Hematopoietic multipotent progenitor cell treated with erythropoietin and hydrocortisone succinate and interleukin-3 and kit ligand, for 4 days (in vitro differentiated cells): Measurements from ENCODE around the gene HOXD8.

Experiments used
- DNase-seq: peaks from one replicate; pipeline ENCODE4 v3.0.0-alpha.2; 2015

Gene HOXD8

DNA sequence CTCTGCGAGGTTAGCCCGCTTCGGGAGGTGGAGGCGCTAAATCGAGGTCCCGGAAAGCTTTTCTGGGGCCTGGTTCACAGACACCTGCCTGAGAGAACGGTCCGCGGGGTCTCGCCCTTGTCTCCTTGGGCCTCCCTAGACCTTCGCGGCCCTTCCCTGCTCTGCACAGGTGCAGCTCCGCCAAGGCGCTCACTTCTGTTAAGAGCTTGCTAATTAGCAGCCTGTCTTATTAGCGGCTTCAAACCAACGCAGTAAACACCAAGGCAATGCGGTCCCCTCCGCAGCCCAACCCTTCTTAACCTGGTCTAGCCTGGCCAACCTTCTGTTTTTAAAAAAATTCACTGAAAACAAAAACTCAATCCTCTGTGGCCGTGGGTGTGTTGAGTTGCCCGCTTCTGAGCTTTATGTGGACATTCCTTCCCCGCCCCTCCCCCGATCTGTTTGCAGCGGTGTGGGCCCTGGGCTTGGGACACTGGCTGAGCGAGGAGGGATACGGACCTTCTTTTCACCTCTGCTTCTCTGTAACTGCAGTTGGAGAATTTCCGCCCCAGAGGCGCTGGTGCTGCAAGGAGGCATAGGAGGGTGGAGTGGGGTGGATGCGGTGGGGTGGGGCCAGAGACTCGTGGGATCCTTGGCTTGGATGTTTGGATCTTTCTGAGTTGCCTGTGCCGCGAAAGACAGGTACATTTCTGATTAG, 18.4 kb downstream of the HOXD8 start:
- no peak for DNase-seq

DNA sequence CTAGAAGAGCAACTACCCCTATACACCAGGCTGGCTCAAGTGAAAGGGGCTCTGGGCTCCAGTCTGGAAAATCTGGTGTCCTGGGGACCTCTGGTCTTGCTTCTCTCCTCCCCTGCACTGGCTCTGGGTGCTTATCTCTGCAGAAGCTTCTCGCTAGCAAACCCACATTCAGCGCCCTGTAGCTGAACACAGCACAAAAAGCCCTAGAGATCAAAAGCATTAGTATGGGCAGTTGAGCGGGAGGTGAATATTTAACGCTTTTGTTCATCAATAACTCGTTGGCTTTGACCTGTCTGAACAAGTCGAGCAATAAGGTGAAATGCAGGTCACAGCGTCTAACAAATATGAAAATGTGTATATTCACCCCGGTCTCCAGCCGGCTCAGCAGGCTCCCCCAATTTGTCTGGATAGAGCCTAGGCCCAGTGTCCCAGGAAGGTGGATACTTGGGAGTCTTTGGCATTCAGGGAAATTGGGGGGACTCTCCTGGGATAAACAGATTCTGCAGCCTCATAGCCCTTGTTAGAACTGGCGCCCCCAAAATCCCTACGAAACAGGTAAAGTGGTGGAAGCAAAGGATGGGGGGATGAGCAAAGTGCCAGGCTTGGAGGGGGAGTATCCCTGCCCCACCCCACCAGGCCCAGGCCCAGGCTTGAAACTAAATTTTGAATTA, 19.4 kb downstream of the HOXD8 start:
- DNase-seq: no peak

DNA sequence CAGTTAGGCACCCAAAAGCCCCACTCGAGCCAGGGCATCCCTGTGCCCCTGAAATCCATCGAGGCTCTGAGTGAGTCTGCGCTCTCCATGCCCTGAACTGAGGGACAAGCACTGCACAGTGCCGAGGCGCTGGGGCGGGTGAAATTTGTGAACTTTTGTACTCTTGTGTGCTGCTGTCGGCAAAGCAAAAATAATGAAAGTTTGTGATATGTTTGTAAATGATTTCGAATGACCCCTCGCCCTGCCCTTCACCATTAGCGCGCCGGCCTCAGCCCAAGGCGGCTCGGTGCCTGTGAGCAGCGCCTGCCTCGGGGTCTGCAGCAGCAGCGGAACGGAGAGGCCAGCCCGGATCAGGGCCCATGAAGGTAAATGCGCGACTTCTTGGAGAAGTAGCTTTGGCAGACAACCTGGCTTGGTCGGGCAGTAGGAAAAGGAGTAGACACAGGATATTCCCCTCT, 20.0 kb downstream of the HOXD8 start:
- no peak for DNase-seq

DNA sequence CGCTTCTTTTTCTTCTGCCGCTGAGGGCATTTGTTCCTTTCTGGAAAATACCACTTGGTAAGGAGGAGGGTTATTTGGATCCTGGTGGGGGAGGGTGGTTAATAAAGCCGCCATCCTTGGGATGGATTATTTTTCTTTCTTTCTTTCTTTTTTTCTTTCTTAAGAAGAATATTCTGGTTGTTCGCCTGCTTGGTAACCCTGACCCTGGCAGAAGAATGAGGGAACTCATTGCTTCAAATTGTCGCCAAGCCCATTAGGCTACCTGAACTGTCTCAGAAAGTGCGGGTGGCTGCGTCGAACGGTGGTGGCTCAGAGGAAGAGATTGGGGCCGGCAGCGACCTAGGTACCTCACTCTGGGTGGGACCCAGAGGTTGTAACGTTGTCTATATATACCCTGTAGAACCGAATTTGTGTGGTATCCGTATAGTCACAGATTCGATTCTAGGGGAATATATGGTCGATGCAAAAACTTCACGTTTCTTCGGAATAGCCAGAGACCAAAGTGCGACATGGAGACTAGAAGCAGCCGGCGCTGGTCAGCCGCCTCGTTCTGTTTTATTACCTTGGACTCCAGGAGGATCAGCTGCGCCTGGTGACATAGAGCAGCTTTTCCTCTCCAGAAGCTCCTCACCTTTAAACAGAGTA, 20.6 kb downstream of the HOXD8 start:
- no peak for DNase-seq

DNA sequence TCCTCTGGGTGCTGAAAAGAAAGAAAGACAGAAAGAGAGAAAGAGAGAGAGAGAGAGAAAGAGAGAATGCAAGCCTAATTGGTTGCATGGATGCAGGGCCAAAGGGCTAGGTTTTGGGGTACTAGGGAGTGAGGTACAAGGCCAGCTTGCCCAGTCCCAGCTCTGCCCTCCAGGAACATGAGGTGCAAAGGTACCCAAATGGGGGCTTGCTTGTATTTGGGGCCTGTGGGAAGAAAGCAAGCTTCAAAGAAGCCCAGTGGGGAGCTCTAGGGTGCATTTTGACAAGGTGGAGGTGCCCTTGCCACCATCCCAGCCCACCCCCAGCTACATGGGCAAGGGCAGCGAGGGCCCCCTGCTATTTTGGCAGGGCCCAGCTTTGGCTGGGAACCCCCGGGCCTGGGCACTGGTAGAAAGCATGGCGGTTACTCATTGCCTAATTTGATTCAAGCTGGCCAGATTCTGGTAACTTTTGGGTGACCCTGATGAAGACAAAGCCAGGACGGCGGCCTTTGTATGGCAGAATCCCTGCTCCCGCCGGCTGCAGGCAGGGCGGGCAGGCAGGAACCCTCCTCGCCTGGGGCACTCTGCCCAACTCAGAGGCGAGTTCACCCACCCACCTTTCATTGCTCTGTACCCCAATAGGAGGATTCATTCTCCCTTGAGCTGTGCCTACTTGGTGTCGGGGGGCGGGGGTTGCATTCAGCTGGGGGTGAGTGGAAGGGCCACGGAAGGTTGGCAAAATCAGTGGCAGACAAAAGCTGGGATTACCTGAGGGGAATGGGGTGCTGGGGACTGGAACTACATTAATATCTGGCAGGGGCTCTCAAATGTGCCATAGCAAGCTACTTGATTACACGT, 21.3 kb downstream of the HOXD8 start:
- no peak for DNase-seq

DNA sequence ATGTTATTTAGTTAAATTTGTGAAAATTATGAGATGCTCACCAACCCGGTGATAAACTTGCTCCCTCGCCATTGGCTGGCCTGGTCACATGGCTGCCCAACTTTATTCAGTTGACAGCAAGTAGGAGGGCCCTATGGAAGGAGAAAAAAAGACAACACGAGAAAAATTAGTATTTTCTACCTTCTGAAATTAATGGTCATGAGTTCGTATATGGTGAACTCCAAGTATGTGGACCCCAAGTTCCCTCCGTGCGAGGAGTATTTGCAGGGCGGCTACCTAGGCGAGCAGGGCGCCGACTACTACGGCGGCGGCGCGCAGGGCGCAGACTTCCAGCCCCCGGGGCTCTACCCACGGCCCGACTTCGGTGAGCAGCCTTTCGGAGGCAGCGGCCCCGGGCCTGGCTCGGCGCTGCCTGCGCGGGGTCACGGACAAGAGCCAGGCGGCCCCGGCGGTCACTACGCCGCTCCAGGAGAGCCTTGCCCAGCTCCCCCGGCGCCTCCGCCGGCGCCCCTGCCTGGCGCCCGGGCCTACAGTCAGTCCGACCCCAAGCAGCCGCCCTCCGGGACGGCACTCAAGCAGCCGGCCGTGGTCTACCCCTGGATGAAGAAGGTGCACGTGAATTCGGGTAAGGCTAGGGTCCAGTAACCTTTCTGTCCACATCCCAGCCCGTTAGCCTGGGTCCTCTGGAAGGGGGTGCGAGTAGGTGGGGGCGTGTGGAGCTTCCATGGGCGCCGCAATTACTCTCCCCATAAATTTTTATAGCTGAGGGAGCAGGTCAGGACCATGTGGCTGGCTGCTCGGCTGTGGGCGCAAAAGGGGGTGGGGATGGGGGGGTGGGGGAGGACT, 22.2 kb downstream of the HOXD8 start, which contains the start of gene HOXD4:
Gene HOXD4 (plus strand): TSS at position 109 of the 846 bp plus-strand sequence. CDS start 84 bp downstream, at position 193.
- DNase-seq: no peak

DNA sequence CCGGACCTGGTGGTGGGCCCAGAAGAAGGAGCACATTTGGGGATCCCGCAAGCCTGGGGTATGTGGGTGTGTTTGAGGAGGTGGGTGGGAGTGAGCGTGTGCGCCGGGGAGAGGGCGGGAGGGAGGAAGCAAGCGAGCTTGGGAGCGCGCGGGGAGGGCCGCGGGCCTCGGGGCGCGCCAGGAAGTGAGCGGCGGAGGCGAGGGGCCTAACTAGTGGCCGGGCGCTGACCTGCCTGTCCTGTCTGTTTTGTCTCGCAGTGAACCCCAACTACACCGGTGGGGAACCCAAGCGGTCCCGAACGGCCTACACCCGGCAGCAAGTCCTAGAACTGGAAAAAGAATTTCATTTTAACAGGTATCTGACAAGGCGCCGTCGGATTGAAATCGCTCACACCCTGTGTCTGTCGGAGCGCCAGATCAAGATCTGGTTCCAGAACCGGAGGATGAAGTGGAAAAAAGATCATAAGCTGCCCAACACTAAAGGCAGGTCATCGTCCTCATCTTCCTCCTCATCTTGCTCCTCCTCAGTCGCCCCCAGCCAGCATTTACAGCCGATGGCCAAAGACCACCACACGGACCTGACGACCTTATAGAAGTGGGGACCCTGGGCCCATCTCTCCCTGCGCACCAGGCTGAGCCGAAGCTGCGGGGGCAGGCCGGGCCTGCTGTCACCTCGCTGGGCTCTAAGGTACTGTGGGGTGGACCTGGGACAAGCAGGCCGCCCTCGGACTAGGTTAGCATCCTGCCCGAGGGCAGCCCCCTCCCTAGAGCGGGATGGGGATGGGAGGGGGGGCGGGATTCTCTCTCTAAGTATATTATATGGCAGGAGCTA, 23.1 kb downstream of the HOXD8 start:
- DNase-seq: no peak

DNA sequence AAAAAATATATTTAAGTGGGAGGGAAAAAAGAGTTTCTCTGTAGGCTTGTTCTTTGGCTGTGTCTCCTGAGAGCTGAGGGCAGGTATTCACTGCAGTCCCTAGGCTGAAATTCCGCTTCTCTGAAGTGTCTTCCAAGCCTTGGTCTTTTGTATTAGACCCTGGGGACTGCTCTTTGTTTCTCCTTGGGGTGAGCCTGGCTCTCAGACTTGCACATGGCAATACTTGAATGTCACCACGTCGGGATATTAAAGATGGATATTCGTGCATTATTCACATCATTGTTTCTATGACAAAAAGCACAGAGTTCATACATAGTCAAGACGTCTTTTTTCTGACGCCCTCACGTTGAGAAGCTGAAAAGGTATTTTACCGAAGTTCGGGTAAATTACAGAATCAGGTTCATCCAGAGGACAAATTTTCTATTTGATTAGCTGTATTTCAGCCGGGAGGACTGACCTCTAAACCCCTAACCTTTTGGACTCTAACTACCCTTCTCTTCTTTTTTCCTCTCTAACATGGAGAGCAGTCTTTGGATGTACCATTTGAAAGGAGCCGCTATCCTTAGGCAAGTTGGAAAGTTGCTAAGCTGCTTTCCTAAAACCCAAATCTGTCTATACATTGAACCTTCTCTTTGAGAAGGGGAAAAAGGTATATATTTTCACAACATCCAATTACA, 25.2 kb downstream of the HOXD8 start:
- no peak for DNase-seq

DNA sequence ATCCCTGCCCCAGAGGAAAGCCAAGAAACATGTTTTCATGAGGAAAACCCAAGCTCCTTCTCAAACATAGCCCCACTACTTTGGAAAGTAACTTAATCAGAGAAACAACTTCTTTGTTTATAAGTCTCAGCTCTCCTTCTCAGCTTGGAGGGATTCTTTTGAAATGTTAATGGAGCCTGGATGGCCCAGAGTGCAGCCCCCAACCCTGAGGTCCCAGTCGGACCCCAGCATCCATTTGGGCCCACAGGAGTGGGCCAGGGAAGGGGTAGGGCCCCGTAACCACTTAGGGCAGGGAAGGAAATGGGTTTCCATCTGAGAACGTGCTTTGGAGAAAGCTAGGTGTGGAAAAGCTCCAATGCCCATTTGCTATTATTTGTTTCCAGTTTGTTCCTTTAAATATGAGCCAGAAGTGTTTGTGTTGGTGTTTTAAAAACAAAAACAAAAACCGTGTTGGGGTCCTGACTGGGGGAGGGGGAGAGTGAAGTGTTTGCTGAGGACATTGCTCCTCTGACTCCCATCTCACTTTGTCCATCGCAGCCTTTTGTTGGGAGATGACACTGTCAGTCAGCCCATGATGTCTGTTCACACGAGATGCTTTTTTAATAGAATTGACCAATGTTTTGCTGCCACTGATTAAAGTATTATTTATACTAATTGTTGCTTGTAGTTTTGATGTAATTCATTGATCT, 26.0 kb downstream of the HOXD8 start:
- DNase-seq: no peak

DNA sequence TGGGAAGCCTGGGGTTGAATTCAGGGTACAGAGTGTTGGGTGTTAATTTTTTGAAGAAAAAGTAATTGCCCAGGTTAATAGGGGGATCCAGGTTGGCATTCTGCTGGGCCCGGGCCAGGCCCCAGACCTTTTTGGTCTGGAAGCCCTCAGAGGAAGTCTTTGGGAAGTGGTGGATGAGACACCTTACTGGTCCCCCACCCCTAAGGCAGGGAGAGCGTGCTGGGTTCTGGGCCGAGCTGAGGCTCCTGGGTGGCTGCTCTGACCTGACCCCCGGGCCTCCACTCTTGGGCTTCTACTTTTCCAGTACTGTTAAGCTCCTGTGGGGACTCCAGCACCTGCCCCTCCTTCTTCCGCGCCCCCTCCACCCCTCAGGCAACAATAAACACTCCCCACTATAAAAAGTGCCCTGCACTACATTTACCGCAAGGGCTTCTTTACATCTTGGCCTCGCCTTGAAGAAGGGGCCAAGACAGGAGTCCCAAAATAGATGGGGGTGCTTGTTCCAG, 26.8 kb downstream of the HOXD8 start:
- no peak for DNase-seq

DNA sequence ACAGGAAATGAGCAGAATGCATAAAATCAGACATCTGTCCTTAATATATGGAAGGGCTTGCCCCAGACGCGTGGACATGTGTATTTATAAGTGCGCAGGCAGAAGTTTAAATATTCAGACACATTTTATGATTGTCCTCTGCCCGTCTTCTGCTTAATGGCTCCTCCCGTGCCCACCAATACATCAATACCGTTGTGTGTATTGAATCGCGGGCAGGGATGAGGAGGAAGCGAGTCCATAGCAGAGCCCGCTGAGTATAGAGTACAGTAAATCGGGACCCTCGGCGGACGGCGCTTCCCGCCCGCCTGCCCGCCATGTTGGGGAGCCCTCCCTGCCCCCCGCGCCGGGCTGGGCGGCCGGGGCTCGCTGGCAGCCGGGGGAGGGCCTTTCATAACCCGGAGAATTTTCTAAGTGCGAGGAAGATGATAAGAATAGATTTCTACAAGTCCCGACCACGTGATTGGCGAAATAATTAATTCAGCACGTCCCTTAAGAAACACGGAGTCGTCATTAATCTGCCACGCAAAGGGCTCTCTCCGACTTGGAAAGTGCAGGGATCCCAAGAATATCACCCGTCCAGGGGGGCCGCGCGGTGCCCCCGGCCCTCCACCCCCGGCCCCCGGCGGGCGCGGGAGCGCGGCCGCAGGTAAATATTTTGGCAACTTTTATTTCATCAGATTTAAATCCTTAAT, 27.4 kb downstream of the HOXD8 start, which contains the start of gene HOXD3:
Gene HOXD3 (plus strand): TSS at position 501 of the 692 bp plus-strand sequence. CDS start 11,808 bp downstream, outside the sequence.
- DNase-seq: no peak

DNA sequence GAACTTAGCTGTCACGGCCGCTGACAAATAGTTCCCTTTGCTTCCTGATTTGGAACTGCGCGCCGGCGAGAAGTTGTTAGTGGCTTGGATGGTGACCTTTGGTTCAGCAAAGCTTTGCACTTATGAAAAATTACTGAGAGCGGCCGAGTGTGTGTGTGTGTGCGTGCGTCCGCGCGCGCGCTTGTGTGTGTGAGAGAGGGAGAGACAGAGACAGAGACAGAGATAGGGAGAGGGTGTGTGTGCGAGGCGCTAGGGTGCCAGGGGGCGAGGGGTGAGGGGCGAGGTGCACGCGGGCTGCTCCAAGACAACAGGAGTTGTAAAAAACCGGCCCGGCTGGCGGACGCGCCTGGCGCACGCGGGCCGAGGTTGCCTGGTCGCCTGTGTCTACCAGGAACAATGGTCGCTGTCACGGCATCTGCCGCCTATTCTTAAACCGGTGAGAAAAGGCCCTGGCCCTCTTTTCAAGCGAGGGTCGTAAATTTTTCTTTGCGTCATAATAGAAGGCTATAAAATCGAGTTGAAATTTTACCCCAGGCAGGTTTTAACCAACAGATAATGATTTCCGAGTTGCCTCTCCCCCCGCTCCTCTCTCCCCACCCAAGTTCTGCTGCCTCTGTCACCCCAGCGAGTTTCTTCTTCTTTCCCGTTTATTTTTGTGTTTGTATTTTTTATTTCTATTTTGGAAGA, 28.1 kb downstream of the HOXD8 start:
- DNase-seq: no peak

DNA sequence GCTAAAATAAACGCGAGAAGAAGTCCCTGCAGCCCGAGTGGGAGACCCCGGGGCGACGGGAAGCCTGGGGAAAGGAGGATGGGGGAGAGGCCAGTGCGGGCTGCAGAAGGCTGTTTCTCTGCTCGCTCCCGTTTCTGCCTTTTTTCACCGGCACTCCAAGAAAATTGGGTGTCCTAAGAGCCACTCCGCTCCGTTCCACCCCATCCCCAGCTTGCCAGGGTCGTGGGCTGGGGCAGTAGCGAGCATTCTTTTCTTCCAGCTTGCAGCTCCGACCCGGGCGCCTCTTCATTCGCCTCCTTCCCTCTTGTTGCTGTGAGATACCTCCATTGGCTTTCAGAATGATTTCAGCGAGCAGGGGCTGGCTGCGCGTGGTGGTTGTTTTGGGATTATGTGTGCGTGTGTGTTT, 28.7 kb downstream of the HOXD8 start:
- DNase-seq: no peak

DNA sequence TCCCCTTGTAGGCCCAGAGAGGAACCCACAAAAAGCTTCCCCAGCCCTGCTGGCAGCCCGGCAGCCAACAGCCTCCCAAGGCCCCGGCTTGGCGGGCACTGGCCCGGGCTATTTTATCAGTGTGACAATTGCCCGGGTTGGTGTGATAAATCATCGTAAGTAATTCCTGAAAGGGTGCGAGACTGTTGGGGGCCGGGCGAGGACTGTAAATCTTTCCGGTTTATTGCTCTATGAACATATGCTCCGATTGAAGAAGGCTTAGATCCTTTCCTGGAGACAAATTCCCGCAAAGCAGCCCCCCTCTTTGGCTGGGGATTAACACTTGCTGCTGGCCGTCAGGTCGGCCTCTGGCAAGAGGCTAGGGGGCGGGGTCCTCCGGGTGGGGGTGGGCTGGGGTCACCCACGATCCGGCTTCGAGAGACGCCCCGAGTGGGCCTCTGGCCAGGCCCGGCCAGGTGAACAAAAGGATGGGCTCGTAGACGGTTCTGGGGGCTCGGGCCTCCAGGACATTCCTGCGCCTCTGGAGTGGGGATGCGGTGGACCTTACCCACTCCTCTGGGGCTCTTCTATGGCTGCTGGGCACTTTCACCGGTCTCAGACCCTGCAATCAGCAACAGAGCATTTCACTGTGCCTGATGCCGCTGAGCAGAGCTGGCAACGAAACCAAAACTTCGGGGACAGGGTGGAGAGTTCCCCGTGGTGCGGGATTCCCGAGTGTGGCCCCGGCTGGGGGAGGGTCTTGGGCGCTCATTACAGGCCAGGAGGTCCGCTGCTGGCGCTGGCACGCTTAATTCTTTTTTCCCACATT, 29.6 kb downstream of the HOXD8 start:
- no peak for DNase-seq

DNA sequence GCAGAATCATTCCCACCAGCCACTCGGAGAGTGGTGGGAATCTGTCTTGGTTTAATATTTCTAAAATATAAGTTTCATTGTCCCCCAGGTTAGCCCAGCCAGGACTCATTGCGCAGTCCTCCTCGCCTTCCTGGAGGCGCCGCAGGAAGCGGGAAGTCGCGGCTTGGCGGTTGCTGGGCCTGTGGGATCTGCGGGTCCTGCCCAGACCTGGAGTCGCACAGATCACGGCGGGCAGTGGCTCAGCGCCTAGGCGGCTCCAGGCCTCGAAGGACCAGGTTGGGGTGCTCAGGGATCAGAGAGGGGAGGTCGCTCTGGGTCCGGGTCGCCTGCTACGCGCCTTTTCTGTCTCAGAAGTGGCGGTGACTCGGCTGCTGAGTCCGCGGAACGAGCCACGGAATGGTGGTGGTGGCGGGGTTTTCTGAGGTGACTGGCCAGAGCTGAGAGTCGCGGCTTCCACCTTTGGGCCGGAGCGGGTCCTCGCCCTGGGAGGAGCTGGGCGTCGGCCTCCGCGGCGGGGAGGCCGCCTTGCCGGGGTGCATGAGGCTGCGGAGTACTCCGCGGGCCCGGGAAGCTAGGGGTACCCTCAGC, 30.3 kb downstream of the HOXD8 start:
- no peak for DNase-seq

DNA sequence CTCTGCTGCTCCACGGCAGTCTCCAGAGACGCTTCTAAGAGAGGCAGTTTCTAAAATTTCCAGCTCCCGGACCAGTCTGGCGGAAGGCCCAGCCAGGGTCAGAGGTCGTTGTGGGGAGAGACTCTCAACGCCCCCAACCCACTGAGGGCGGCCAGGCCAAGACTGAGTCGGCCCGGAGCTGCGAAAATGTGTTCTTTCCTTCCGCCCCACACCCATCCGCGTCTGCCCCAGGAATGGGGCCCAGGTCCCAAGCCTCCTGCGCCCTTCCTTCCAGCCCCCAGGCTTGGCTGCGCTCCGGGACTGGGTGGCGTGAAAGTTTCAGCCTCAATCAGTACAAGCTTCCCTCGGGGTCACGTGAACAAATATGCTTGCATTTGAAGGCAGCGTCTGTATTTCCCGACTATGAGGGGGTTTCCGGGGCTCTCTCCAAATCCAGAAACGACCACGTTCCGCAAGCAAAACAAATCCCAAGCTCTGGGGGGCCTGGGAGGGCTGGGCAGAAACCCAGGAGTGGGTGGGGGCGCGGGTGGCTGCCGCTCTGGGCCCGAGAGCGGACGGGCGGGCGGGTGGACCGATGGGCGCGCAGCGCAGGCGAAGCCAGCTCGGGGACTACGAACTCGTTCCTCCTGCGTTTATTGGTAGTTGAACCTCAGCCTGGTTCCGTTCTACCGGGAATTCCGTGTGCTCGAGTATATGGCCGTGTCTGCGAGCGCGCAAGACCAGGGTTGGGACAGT, 30.9 kb downstream of the HOXD8 start:
- DNase-seq: no peak
